ENCODE measurements around the gene ABI1.

Gene ABI1

GRCh38 chr10:26725837-26726727 is 134.7 kb downstream of the ABI1 start:
- in situ Hi-C loops (cut with HindIII; ENCODE audit: low sequenced_read_pairs), result no loop called here
- H3K4me3 ChIP-seq (ENCODE audit: low read depth, low read length), result no peak overlapping the region
- peak; percentile 70 for TF ChIP-seq CTCF (IDR thresholded peaks at IDR 0.05; ENCODE audit: low read depth, low read length, missing control alignments)
- peak; percentile 72 for DNase-seq (ENCODE audit: low read depth)

DNA sequence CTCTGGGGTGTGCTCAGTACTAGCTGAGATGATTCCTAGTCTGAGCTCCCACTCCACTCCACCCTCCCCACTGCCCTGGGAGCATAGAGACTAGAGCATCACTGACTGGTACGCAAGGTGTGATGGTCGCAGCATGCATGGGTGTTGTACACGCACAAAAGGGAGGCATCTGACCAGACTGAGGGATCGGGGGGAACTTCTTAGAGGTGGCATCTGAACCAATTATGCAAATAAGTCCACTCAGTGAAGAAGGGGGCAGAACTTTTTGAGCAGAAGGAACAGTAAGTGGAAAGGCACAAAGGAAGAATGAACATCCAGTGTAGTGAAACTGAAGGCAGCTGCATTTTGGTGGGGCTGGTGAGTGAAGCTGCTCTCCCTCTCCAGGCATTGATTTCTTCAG is 137.7 kb downstream of the ABI1 start:
- no peak for DNase-seq (ENCODE audit: low read depth)
- no peak for TF ChIP-seq CTCF (IDR thresholded peaks at IDR 0.05; ENCODE audit: low read depth, low read length, missing control alignments)
- in situ Hi-C loops (cut with HindIII; ENCODE audit: low sequenced_read_pairs), result no loop called here
- no peak overlapping the region for H3K4me3 ChIP-seq (ENCODE audit: low read depth, low read length)

DNA sequence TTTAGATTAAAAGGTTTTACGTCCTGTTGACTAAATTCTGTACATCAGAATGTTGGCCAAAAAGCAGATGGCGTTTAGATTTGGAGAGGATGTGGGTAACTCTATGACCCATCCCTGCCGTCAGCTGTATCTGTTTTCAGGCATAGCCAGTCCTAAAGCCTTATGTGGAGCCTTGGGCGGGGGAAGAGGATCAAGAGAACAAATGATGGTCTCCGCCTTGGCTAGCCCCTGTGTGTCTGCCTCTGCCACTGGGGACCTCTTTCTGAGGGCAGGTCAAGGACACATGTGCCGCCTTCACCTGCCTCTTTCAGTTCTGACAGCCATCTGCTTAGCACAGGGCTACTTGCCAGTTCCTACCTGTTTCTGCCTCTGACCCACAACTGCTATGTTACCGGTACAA is 139.2 kb downstream of the ABI1 start:
- TF ChIP-seq CTCF (IDR thresholded peaks at IDR 0.05; ENCODE audit: low read depth, low read length, missing control alignments), result no peak
- H3K4me3 ChIP-seq (ENCODE audit: low read depth, low read length), result no peak overlapping the region
- no peak for DNase-seq (ENCODE audit: low read depth)
- in situ Hi-C loops (cut with HindIII; ENCODE audit: low sequenced_read_pairs), result no loop called here

DNA sequence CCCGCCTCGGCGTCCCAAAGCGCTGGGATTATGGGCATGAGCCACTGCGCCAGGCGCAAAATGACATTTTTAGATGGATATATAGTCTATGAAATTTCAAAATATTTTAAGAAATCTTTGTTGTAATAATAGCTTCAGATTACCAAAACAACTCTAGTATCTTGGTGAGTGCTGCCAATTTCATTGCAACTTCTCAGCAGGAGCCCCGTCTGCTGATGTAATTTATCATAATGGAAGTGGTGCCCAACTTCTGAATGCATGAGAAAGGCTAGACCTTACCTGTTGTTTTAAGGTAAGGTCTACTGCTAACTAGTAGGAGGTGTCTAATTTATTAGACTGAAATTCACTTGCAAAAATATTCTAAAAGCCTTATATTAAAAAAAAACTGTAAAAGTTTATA is 143.3 kb downstream of the ABI1 start:
- TF ChIP-seq CTCF (IDR thresholded peaks at IDR 0.05; ENCODE audit: low read depth, low read length, missing control alignments), result no peak
- no peak overlapping the region for H3K4me3 ChIP-seq (ENCODE audit: low read depth, low read length)
- in situ Hi-C loops (cut with HindIII; ENCODE audit: low sequenced_read_pairs), result no loop called here
- no peak for DNase-seq (ENCODE audit: low read depth)

- in situ Hi-C loops (cut with HindIII; ENCODE audit: low sequenced_read_pairs), result no loop called here
- DNase-seq (ENCODE audit: low read depth), result no peak
- TF ChIP-seq CTCF (IDR thresholded peaks at IDR 0.05; ENCODE audit: low read depth, low read length, missing control alignments), result no peak
Measured at GRCh38 chr10:26715137-26715487, 145.6 kb downstream of the ABI1 start.

GRCh38 chr10:26714415-26715136 is 146.2 kb downstream of the ABI1 start:
- in situ Hi-C loops (cut with HindIII; ENCODE audit: low sequenced_read_pairs), result no loop called here
- DNase-seq (ENCODE audit: low read depth), result no peak
- no peak for TF ChIP-seq CTCF (IDR thresholded peaks at IDR 0.05; ENCODE audit: low read depth, low read length, missing control alignments)
- H3K4me3 ChIP-seq (ENCODE audit: low read depth, low read length), result no peak overlapping the region

More at GRCh38 chr10:26715137-26715487, 145.6 kb downstream of the ABI1 start:
- no peak overlapping the region for H3K4me3 ChIP-seq (ENCODE audit: low read depth, low read length)

All from astrocyte of the cerebellum (primary cell).